HG03159 (cell line): Measurements from ENCODE around the gene EIF4B.
"Not testable (repeated sequence)": the region's sequence is repeated elsewhere in the genome, so short reads cannot be mapped to it uniquely, and the experiment has no call there.

Experiments used
- ATAC-seq: cut with Tn5 transposase; IDR thresholded peaks from one replicate; pipeline ENCODE4 v1.9.1; 2021; ENCODE audit warnings: mild to moderate bottlenecking, moderate library complexity; ENCODE audit not compliant: unreplicated experiment

EIF4B gene

GRCh38 chr12:52992699-52993557, 13.3 kb upstream of the EIF4B start:
- ATAC-seq, result no peak

GRCh38 chr12:52993558-52993869, 12.7 kb upstream of the EIF4B start:
- ATAC-seq, result no peak

- ATAC-seq, result no peak
Observed at GRCh38 chr12:53004178-53004577, 2.1 kb upstream of the EIF4B start.

GRCh38 chr12:53004582-53004981, 1.7 kb upstream of the EIF4B start:
- ATAC-seq, result no peak

- no peak for ATAC-seq
Observed at GRCh38 chr12:53005215-53005985, 856 bp upstream of the EIF4B start.

GRCh38 chr12:53006810-53007309, 604 bp downstream of the EIF4B start:
- ATAC-seq, result peak; percentile 31

- no peak for ATAC-seq
Observed at GRCh38 chr12:53007343-53007742, 1.1 kb downstream of the EIF4B start.

GRCh38 chr12:53008760-53009159, 2.5 kb downstream of the EIF4B start:
- ATAC-seq, result not testable (repeated sequence)

- ATAC-seq, result no peak
Observed at GRCh38 chr12:53010955-53011354, 4.7 kb downstream of the EIF4B start.

GRCh38 chr12:53011889-53012288, 5.6 kb downstream of the EIF4B start:
- no peak for ATAC-seq

- no peak for ATAC-seq
Observed at GRCh38 chr12:53012928-53013327, 6.7 kb downstream of the EIF4B start.

GRCh38 chr12:53014709-53015108, 8.5 kb downstream of the EIF4B start:
- ATAC-seq, result no peak

- ATAC-seq, result no peak
Observed at GRCh38 chr12:53025250-53025649, 19.0 kb downstream of the EIF4B start.

GRCh38 chr12:53027014-53027413, 20.8 kb downstream of the EIF4B start:
- not testable (repeated sequence) for ATAC-seq

GRCh38 chr12:53031616-53032015, 25.4 kb downstream of the EIF4B start:
- ATAC-seq, result no peak

GRCh38 chr12:53033832-53034231, 27.6 kb downstream of the EIF4B start:
- ATAC-seq, result not testable (repeated sequence)

GRCh38 chr12:53034459-53034858, 28.2 kb downstream of the EIF4B start:
- no peak for ATAC-seq

GRCh38 chr12:53036802-53037201, 30.5 kb downstream of the EIF4B start:
- ATAC-seq, result no peak

GRCh38 chr12:53039851-53040250, 33.6 kb downstream of the EIF4B start:
- no peak for ATAC-seq

- no peak for ATAC-seq
Observed at GRCh38 chr12:53042607-53043454, 36.6 kb downstream of the EIF4B start.

GRCh38 chr12:53044052-53044581, 37.9 kb downstream of the EIF4B start:
- no peak for ATAC-seq
